GM21447 (cell line): ENCODE measurements around the gene EFCC1.

ENCODE experiments used
- ATAC-seq: cut with Tn5 transposase; IDR thresholded peaks from one replicate; pipeline ENCODE4 v1.9.1; 2021; ENCODE audit not compliant: unreplicated experiment

Gene EFCC1

GRCh38 chr3:129014148-129014547 lies 13.0 kb downstream of the EFCC1 start:
- ATAC-seq: no peak

GRCh38 chr3:129014793-129015345 lies 13.8 kb downstream of the EFCC1 start:
- ATAC-seq: no peak

- no peak for ATAC-seq
These were observed 14.4 kb downstream of the EFCC1 start for GRCh38 chr3:129015388-129016105.

- ATAC-seq: peak; percentile 59
These were observed 15.2 kb downstream of the EFCC1 start for GRCh38 chr3:129016356-129016719.

GRCh38 chr3:129016720-129017483 lies 15.8 kb downstream of the EFCC1 start:
- no peak for ATAC-seq

DNA sequence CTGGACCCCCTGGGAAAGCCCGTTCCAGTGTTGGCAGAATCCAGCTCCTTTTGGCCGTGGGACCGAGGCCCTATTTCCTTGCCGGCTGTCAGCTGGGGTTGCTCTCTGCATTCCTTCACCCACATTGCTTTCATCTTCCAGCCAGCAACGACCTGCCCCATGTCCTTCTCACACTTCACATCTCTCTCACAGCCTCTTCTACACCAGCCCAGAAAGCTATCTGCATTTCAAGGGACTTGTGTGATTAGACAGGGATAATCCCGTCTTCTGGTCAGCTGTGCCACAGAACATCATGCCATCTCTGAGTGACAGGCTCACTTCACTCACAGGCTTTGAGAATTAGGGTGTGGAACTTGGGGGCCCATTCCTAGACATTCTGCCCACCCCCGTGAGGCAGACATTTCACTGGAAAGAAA lies 16.4 kb downstream of the EFCC1 start:
- ATAC-seq: no peak

- ATAC-seq: no peak
These were observed 17.2 kb downstream of the EFCC1 start for GRCh38 chr3:129018271-129018670.

- ATAC-seq: no peak
These were observed 17.6 kb downstream of the EFCC1 start for GRCh38 chr3:129018751-129019150.

- no peak for ATAC-seq
These were observed 18.2 kb downstream of the EFCC1 start for GRCh38 chr3:129019266-129019665.

DNA sequence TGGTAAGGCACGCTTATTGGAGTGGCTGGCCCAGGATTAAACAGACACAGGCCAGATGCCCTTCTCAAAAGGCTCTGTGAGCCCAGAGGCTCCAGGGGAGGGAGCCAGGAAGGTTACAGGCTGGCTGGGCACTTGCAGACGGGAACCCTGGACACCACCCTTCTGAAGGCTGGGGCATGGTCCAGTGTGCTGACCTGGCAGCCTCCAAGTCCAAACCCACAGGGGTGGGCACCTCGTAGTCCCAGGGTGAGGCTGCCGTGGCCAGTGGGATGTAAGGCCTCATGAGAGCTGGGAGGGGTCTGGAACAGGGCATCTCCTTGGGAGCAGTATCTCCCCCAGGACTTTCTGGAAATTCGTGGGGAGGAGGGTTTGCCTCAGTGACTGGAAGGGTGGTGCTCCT lies 19.6 kb downstream of the EFCC1 start:
- ATAC-seq: no peak

GRCh38 chr3:129021140-129021551 lies 20.0 kb downstream of the EFCC1 start:
- ATAC-seq: no peak

DNA sequence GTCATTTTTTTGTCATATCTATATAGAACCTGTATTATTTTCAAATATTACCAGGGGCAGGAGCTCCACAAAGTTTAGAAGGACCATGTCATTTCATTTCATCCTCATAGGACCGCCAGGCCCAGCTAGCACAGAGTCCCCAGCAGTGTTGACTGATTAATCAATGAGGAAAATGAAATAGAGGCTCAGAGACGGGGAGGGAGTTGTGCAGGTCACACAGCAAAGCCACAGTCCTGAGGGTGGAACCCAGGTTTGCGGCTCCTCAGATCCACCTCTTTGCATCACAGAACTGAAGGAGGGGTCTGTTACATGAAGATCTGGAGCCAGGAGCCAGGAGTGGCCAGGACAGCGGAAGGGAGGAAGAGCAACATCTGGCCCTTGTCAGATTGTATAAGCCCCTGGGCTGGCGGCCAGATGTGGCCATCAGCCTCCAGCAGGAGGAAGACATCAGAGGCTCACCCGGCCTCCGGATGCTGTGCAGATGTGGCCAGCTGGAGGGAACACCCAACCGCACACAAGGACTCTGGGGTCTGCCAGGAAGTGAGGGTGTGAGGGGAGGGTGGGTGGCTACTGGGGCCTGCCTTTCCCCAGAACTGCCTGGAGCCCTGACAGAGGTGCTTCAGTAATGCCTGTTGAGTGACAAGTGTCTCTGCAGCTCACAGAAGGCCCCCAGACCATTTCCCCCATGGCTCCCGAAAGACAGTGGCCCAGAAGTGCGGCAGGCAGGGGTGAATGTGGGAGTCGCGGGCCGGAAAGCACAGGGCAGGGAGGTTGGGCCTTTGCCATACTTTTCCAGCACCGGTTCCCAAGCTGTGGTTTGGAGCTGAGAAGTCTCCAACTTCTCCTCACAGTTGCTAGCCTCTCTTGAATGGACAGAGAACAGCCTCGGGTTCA lies 21.3 kb downstream of the EFCC1 start:
- ATAC-seq: no peak

- ATAC-seq: no peak
These were observed 21.9 kb downstream of the EFCC1 start for GRCh38 chr3:129023008-129023358.

DNA sequence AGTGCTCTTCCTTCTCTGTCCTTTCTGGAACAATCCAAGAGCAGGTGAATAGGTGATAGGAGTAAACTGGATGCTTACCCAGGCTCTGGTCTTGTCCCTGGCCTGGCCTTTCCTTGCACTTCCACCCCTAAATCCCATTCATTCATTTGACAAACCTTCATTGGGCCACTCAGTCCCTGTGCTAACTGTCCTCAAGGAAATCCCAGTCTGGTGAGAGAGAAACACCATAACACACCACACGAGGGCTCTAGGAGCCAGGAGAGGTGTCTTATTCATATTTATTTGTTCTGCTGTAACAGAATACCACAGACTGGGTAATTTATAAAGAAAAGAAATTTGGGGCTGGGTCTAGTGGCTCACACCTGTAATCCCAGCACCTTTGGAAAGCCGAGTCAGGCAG lies 22.8 kb downstream of the EFCC1 start:
- ATAC-seq: no peak

DNA sequence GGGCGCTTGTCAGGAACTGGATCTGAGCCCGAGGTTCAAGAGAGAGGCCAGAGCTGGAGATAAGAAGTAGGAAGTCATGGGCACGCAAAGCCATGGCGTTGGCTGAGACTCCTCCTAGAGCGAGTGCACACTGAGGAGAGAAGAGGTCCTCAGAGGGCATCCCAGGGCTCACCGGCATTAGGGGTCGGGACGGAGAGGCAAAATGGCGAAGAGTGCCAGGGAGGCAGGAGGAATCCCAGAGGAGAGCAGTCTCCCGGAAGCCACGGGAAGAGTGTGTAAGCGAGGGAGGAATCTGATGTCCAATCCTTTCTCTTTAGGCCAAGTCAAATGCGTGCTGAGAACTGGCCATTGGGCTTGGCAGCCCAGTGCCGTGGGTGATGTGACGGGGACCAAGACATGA lies 24.0 kb downstream of the EFCC1 start:
- ATAC-seq: no peak

- ATAC-seq: no peak
These were observed 24.8 kb downstream of the EFCC1 start for GRCh38 chr3:129025691-129026435.

- peak; percentile 99 for ATAC-seq
These were observed 25.8 kb downstream of the EFCC1 start for GRCh38 chr3:129026728-129027543.

- no peak for ATAC-seq
These were observed 26.4 kb downstream of the EFCC1 start for GRCh38 chr3:129027544-129027880.

GRCh38 chr3:129028866-129029265 lies 27.8 kb downstream of the EFCC1 start:
- ATAC-seq: no peak

DNA sequence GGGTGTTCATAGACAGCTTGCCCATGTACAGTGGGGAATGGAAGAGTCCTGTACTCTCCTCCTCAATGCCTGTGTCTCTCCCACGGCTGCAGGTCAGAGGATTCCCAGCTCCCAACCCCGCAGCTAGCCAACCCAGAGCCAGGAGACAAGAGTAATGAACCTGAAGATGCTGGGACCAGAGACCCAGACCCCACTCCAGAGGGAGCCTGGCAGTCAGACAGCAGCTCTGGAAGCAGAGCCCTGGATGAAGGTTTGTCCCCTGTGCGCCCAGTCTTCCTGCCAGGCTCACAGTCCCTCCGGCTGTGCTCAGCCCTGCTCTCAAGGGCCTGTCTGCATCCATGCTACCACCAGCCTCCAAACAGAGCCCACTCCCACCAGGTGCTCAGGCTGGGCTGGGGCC lies 29.5 kb downstream of the EFCC1 start:
- no peak for ATAC-seq
